K562 (cell line): Measurements from ENCODE around the gene MAP1LC3A. TPM values are rescaled to one million over a fixed set of nuclear protein-coding genes. Genes with fewer than 3 reads are reported as not detected.

Experiments used
- ATAC-seq: fragments of 200-7000 bp; cut with Tn5 transposase; 3 replicates; pipeline ENCODE4 v1.9.1; 2020; ENCODE audit warnings: moderate library complexity
- BruUV-seq: library from RNA; stranded (reverse); fragments of 400-500 nt; replicated peaks from 2 replicates; lab custom pipeline; 2021; lab: Mats Ljungman, UMichigan
- CTCF ChIA-PET: fragments of 300-600 bp; formaldehyde crosslinking; extraction: SDS; loops from one replicate; lab custom pipeline; 2021; ENCODE audit warnings: low intra/inter-chr PET ratio; lab: Yijun Ruan, JAX
- POLR2A ChIA-PET: fragments of 300-600, 350-650 bp; sonication (Branson Sonifier 250); formaldehyde crosslinking; extraction: SDS; loops from one replicate; lab custom pipeline; 2021; ENCODE audit warnings: antibody characterized with exemption, inconsistent platforms; lab: Yijun Ruan, JAX
- DNase-seq, 4 experiments: peaks; one replicate each; pipeline versions ENCODE4 v3.0.0 to v3.0.0-alpha.2; 2011 to 2018; ENCODE audit warnings: low spot score in 3 of 4, mixed read lengths in 3 of 4; ENCODE audit errors: extremely low read depth in 1 of 4
- FAIRE-seq: peaks from 2 replicates; lab custom pipeline; 2011; peaks lifted over from hg19 to GRCh38; lab: Jason Lieb, UNC
- H2AFZ ChIP-seq: 2 replicates; pipeline ENCODE4 v1.6.0; 2011; ENCODE audit warnings: low read depth, low read length, control low read depth, inconsistent platforms
- H3K27ac ChIP-seq: fragments of 200-600 bp; 3 replicates; pipeline ENCODE4 v1.8.0; 2011; ENCODE audit warnings: low read depth, mild to moderate bottlenecking, control low read depth, inconsistent platforms, low read length, moderate library complexity, mixed read lengths; ENCODE audit errors: extremely low read depth
- H3K27me3 ChIP-seq, 2 experiments: fragments of 300-600 bp in 1 of 2; 2 replicates in 1 of 2; 3 replicates in 1 of 2; pipeline versions ENCODE4 v1.6.0 to v1.8.0; 2011; ENCODE audit warnings: inconsistent platforms in 2 of 2, low read length in 2 of 2, mild to moderate bottlenecking in 1 of 2, mixed read lengths in 1 of 2, moderate library complexity in 1 of 2; ENCODE audit not compliant: control insufficient read depth in 2 of 2, insufficient read depth in 2 of 2
- H3K36me3 ChIP-seq: fragments of 300-600 bp; 3 replicates; pipeline ENCODE4 v1.8.0; 2011; ENCODE audit warnings: mild to moderate bottlenecking, low read length, inconsistent platforms; ENCODE audit not compliant: control insufficient read depth, insufficient read depth
- H3K4me1 ChIP-seq, 2 experiments: fragments of 200-600 bp in 1 of 2; replicated peaks in 1 of 2; 2 replicates in 1 of 2; 3 replicates in 1 of 2; pipeline versions ENCODE4 v1.5.1 to v1.8.0; 2011; ENCODE audit warnings: inconsistent platforms in 2 of 2, low read length in 2 of 2, mild to moderate bottlenecking in 1 of 2, mixed read lengths in 1 of 2, moderate library complexity in 1 of 2; ENCODE audit not compliant: control insufficient read depth in 2 of 2, insufficient read depth in 2 of 2
- H3K4me2 ChIP-seq: 2 replicates; pipeline ENCODE4 v1.6.1; 2011; ENCODE audit warnings: low read length, control low read depth, inconsistent platforms, mixed read lengths; ENCODE audit not compliant: insufficient read depth
- H3K4me3 ChIP-seq: fragments of 200-600 bp; sonication (generic), shearing (Covaris generic); 2 replicates; pipeline ENCODE4 v1.5.1; 2016; ENCODE audit warnings: control low read depth, inconsistent platforms
- H3K79me2 ChIP-seq: fragments of 200-600 bp; 3 replicates; pipeline ENCODE4 v1.8.0; 2011; ENCODE audit warnings: low read length, inconsistent platforms; ENCODE audit not compliant: control insufficient read depth, insufficient read depth
- H3K9ac ChIP-seq, 2 experiments: 2 replicates each; pipeline versions ENCODE4 v1.6.0 to v1.6.1; 2011; ENCODE audit warnings: low read depth in 2 of 2, low read length in 2 of 2, control low read depth in 1 of 2, inconsistent platforms in 1 of 2, mild to moderate bottlenecking in 1 of 2, mixed read lengths in 1 of 2; ENCODE audit not compliant: insufficient read depth in 1 of 2
- H3K9me1 ChIP-seq: one replicate; pipeline ENCODE4 v1.6.0; 2011; ENCODE audit warnings: inconsistent platforms, mild to moderate bottlenecking, low read length, moderate library complexity; ENCODE audit not compliant: control insufficient read depth, insufficient read depth
- H3K9me3 ChIP-seq: replicated peaks from 2 replicates; pipeline ENCODE4 v1.5.1; 2011; ENCODE audit warnings: low read depth, low read length, inconsistent platforms; ENCODE audit not compliant: control insufficient read depth, insufficient read depth
- H4K20me1 ChIP-seq: replicated peaks from 2 replicates; pipeline ENCODE4 v1.6.1; 2011; ENCODE audit warnings: low read length, inconsistent platforms, mixed read lengths; ENCODE audit not compliant: control insufficient read depth, insufficient read depth
- CTCFL ChIP-seq: IDR thresholded peaks from 2 replicates; pipeline ENCODE4 v1.6.1; 2011; ENCODE audit warnings: borderline replicate concordance, low read depth, mild to moderate bottlenecking, moderate library complexity, low read length; ENCODE audit not compliant: insufficient read depth, poor library complexity, severe bottlenecking
- DDX20 ChIP-seq: fragments of 450-650 bp; IDR thresholded peaks from 2 replicates; pipeline ENCODE4 v1.6.1; 2016; ENCODE audit warnings: missing genetic modification characterization, low read depth, mild to moderate bottlenecking, missing compliant biosample characterization, moderate library complexity
- MCM7 ChIP-seq, 2 experiments: fragments of 450-650 bp; IDR thresholded peaks; 2 replicates each; pipeline ENCODE4 v1.6.1; 2016 to 2018
- MIER1 ChIP-seq: fragments of 450-650 bp; IDR thresholded peaks from 2 replicates; pipeline ENCODE4 v1.6.1; 2016; ENCODE audit warnings: antibody characterized with exemption, mild to moderate bottlenecking, low read depth
- ZNF518B ChIP-seq: fragments of 250-450 bp; sonication (Bioruptor Pico); IDR thresholded peaks from 2 replicates; pipeline ENCODE4 v1.5.0; 2021; ENCODE audit warnings: mild to moderate bottlenecking, moderate library complexity
- ZNF668 ChIP-seq: fragments of 250-450 bp; sonication (Bioruptor Pico); IDR thresholded peaks from 2 replicates; pipeline ENCODE4 v1.8.0; 2022; ENCODE audit warnings: mild to moderate bottlenecking, inconsistent platforms
- WGBS: fragments of 100-300 bp; shearing (Covaris generic); methylation state at CpG from one replicate; pipeline ENCODE4 v1.1.6; 2016; ENCODE audit warnings: low coverage, mixed read lengths; ENCODE audit not compliant: insufficient coverage; ENCODE audit errors: missing lambda C conversion rate; 5-methylcytosine and 5-hydroxymethylcytosine counted together
- in situ Hi-C: fragments of 300-500 bp; cut with MboI; formaldehyde crosslinking; loops from 4 replicates; pipeline ENCODE4 v1.15.0; 2018; ENCODE audit warnings: inconsistent platforms, mixed read lengths
- intact Hi-C: fragments of 100-400 bp; cut with micrococcal nuclease; formaldehyde crosslinking; loops from 2 replicates; pipeline ENCODE4 v1.14.2; 2022
- polyA plus RNA-seq, 8 experiments: library from polyadenylated mRNA; depleted of rRNA in 4 of 8; stranded (reverse) in 5 of 8; unstranded in 3 of 8; fragments of >200 nt; fragmentation: Nextera tagmentation in 2 of 8; fragmentation: Illumina TruSeq in 1 of 8; extraction: Ambion mirVana in 2 of 8; extraction: Trizol in 1 of 8; gene quantifications; 2 replicates each; pipeline versions ENCODE4 v1.2.1 to v1.2.3, GENCODE V29; 2011 to 2014; ENCODE audit warnings: inconsistent platforms in 1 of 8, missing spikeins in 1 of 8
- total RNA-seq, 7 experiments: library from RNA; depleted of rRNA in 6 of 7; stranded (reverse); fragments of >200 nt in 6 of 7; fragmentation: Illumina TruSeq in 2 of 7; extraction: Trizol in 2 of 7; gene quantifications; 2 replicates each; pipeline versions ENCODE4 v1.2.1 to v1.2.3, GENCODE V29; 2011 to 2021; ENCODE audit warnings: low replicate concordance in 1 of 7

The MAP1LC3A gene
- total and polyA plus RNA-seq, 9 of the 15 experiments (the other 6 are each of a cell fraction or from before 2014, with no cell fraction given): 0.27 to 0.38 TPM; not detected in 7

- no peak for TF ChIP-seq CTCFL
Observed at GRCh38 chr20:34574426-34574825, 15.9 kb downstream of the MAP1LC3A start (continued).

GRCh38 chr20:34574861-34575260 lies 16.3 kb downstream of the MAP1LC3A start:
- Histone ChIP-seq H4K20me1 (no peaks in the 10 kb centered on the region), H3K4me3 (no peak overlapping the region), H3K79me2 (no peaks in the 10 kb centered on the region), H3K4me2 (no peak overlapping the region), H3K9me3 (no peaks in the 10 kb centered on the region), H3K36me3 (peaks cover 19% of the 10 kb centered on the region; the same call in 2 of the 3 replicates), H3K9ac (no peak overlapping the region), H3K4me1 (peaks cover 0 to 15% of the 10 kb centered on the region in 2 experiments; a peak in 4 of 5 replicates), H3K9me1 (no peaks in the 10 kb centered on the region), H2AFZ (no peak overlapping the region), H3K27ac (no peak overlapping the region), H3K27me3 (no peaks in the 10 kb centered on the region)
- POLR2A ChIA-PET: interaction anchor here (1.0 kb wide), 1 partner anchor 127 kb away, joined by 4 read pairs; no protein-coding TSS in a partner anchor
- in situ Hi-C loops: no loop called here
- 72% methylated on average over 6 of the region's 6 CpGs for WGBS
- no TSS peak for BruUV-seq
- intact Hi-C loops: no loop called here
- no peak for TF ChIP-seq ZNF668
- TF ChIP-seq MIER1: no peak
- no peak for TF ChIP-seq DDX20 (tag)
- no peak for TF ChIP-seq ZNF518B (CRISPR knock-in tag)
- no peak for TF ChIP-seq MCM7 (IDR thresholded peaks at IDR 0.05)
- DNase-seq: no peak
- no peak for FAIRE-seq
- ATAC-seq: no peak
- CTCF ChIA-PET: no interaction called here
